ENCODE measurements around the gene STAT6.

STAT6 gene

DNA sequence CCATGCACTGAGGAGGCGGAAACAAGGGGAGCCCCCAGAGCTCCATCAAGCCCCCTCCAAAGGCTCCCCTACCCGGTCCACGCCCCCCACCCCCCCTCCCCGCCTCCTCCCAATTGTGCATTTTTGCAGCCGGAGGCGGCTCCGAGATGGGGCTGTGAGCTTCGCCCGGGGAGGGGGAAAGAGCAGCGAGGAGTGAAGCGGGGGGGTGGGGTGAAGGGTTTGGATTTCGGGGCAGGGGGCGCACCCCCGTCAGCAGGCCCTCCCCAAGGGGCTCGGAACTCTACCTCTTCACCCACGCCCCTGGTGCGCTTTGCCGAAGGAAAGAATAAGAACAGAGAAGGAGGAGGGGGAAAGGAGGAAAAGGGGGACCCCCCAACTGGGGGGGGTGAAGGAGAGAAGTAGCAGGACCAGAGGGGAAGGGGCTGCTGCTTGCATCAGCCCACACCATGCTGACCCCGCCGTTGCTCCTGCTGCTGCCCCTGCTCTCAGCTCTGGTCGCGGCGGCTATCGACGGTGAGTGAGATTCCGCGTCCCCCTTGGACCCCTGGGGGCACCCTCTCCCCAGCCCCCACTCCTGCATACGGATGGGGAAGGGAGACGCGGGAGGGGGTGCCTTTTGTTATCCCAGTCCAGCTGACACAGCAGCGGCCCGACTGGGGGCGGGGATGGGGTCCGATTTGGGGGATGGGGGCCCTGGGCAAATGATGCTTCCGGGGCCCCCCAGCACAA lies 17.5 kb upstream of the STAT6 start:
- DNase-seq (ENCODE audit: extremely low spot score) = no peak
- TF ChIP-seq, protein P1, sequence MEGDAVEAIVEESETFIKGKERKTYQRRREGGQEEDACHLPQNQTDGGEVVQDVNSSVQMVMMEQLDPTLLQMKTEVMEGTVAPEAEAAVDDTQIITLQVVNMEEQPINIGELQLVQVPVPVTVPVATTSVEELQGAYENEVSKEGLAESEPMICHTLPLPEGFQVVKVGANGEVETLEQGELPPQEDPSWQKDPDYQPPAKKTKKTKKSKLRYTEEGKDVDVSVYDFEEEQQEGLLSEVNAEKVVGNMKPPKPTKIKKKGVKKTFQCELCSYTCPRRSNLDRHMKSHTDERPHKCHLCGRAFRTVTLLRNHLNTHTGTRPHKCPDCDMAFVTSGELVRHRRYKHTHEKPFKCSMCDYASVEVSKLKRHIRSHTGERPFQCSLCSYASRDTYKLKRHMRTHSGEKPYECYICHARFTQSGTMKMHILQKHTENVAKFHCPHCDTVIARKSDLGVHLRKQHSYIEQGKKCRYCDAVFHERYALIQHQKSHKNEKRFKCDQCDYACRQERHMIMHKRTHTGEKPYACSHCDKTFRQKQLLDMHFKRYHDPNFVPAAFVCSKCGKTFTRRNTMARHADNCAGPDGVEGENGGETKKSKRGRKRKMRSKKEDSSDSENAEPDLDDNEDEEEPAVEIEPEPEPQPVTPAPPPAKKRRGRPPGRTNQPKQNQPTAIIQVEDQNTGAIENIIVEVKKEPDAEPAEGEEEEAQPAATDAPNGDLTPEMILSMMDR (IDR thresholded peaks at IDR 0.05; ENCODE audit: control extremely low read depth, extremely low read depth, low read depth, missing control alignments) = no peak
- CTCF ChIA-PET = interaction anchor here (0.9 to 14.5 kb wide), 11 partner anchors 9 to 114 kb away, joined by 3 to 159 read pairs (median 5); partner anchors contain the start of gene STAT6
- POLR2A ChIA-PET = interaction anchor here (0.5 to 0.9 kb wide), 4 partner anchors 16 to 49 kb away, joined by 4 to 5 read pairs (median 4); no protein-coding TSS in a partner anchor

DNA sequence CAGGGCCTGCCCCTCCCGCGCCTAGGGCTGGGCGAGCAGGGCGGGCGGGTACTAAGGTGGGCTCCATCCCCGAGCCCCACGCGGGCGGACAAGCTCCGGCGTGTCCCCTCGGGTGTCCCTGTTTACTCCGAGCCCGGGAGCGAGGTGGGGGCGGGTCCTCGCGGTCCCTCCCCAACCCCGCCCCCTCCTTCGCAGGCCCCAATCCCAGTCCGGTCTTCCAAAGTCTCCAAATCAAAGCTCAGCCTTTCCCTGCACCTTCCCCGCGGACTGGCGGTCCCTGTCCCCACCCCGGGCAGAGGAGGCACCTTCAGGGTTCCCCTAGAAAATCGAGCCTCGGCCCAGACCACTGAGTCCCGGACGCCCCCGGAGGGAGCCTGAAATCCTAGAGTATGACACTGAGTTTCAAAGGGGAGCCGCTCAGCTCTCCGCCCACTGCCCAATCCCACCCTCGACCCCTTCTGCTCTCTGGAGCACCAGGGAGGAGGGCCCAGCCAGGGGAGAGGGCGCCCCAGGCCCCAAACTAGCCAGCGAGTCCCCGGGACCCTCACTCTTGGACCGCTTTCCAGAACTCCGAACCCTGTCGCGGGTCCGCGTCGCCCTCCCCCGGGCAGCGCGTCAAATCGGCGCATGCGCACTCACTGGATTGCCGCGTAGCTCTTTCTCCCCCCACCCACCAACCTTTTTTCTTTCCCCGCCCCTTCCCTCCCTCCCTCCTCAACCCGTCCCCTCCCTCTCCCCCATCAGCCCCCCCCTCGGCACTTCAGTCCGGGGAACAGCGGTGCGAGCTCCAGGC lies 16.8 kb upstream of the STAT6 start, which contains the start of gene LRP1:
Gene LRP1, plus strand, starts transcription at position 758 of the 793 bp plus-strand sequence. CDS start 482 bp downstream, outside the sequence.
- TF ChIP-seq, protein P1 (IDR thresholded peaks at IDR 0.05; ENCODE audit: control extremely low read depth, extremely low read depth, low read depth, missing control alignments) = no peak
- ChIA-PET POLR2A (interaction anchor here (0.5 to 0.9 kb wide), 5 partner anchors 16 to 101 kb away, joined by 4 to 6 read pairs (median 4); no protein-coding TSS in a partner anchor), CTCF (interaction anchor here (0.7 to 14.5 kb wide), 12 partner anchors 8 to 115 kb away, joined by 3 to 159 read pairs (median 4); partner anchors contain the start of gene STAT6)
- DNase-seq (ENCODE audit: extremely low spot score) = peak; percentile 89

DNA sequence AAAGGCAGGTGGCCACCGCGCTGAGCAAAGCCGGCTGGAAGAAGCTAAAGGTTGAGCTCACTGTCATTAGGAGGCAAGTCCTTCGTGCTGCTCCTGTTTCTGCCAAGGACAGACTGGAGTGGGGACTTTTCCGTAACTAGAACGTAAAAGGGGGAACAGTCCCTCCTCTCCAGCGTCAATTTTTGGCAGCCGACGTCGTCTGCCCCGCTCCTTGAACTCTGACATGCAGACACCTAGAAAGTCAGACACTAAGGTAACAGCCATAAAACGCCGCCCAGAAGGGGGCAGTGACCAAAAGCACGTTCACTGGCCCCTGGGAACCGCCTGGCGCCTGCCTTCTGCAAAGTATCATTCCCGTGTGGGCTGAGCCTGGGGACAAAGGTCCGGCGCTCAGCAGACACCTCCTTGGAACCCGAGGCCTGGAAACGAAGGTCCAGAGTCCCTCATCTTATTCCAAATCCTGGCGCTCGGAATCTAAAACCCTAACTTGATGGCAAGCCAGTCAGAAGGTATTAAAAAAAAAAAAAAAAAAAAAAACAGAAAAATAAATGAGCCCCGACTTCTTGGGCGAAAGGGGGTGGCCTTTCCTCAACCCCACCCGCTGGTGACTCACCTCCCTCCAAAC lies 16.1 kb upstream of the STAT6 start:
- ChIA-PET CTCF (interaction anchor here (0.8 to 14.5 kb wide), 12 partner anchors 9 to 122 kb away, joined by 3 to 159 read pairs (median 6); partner anchors contain the start of gene STAT6), POLR2A (no interaction called here)
- TF ChIP-seq, protein P1 (IDR thresholded peaks at IDR 0.05; ENCODE audit: control extremely low read depth, extremely low read depth, low read depth, missing control alignments) = peak; percentile 35
- peak; percentile 48 for DNase-seq (ENCODE audit: extremely low spot score)

DNA sequence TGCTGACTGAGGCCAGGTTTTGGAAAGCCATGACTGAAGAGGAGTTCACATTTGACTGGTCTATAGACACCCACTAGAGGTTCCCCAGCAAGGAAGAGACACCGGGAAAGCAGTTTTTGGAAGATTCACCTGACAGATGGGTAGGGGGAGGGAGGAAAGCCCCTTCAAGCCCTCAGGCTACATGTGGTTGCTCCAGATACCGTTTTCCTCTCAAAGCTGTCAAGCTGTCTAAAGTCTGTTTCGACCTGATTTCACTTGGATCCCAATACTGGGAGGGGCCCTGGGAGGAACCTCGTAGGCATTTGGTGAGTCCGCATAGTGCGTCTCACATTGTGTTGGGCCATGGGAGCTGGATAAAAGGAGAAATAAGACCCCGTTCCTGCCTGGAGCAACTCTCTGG lies 15.4 kb upstream of the STAT6 start:
- no peak for DNase-seq (ENCODE audit: extremely low spot score)
- ChIA-PET POLR2A (no interaction called here), CTCF (interaction anchor here (0.8 to 14.5 kb wide), 10 partner anchors 8 to 121 kb away, joined by 3 to 159 read pairs (median 8); partner anchors contain the start of gene STAT6)
- TF ChIP-seq, protein P1 (IDR thresholded peaks at IDR 0.05; ENCODE audit: control extremely low read depth, extremely low read depth, low read depth, missing control alignments) = no peak

DNA sequence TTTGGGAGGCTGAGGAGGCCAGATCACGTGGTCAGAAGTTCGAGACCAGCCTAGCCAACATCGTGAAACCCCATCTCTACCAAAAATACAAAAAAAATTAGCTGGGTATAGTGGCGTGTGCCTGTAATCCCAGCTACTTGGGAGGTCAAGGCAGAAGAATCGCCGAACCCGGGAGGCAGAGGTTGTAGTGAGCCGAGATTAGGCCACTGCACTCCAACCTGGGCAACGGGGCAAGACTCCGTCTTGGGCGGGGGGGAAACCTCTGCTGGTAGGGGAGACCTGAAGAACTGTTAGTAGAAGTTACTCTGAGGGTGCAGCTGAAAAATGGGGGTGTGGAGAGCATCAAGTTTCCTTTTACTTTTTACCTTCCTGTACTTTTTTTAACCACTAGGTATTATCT lies 14.9 kb upstream of the STAT6 start:
- ChIA-PET CTCF (interaction anchor here (1.3 to 14.5 kb wide), 11 partner anchors 15 to 117 kb away, joined by 5 to 159 read pairs (median 13); partner anchors contain the start of gene STAT6), POLR2A (no interaction called here)
- TF ChIP-seq, protein P1 (IDR thresholded peaks at IDR 0.05; ENCODE audit: control extremely low read depth, extremely low read depth, low read depth, missing control alignments) = no peak
- no peak for DNase-seq (ENCODE audit: extremely low spot score)

Data from GM10248 (cell line).